GM21423 (cell line): ENCODE data around the gene TP53BP1.
"Not testable (repeated sequence)": the region's sequence is repeated elsewhere in the genome, so short reads cannot be mapped to it uniquely, and the experiment has no call there.

Experiments
- ATAC-seq: cut with Tn5 transposase; IDR thresholded peaks from one replicate; pipeline ENCODE4 v1.9.1; 2021; ENCODE audit warnings: mild to moderate bottlenecking, moderate library complexity; ENCODE audit not compliant: unreplicated experiment

Gene TP53BP1

DNA sequence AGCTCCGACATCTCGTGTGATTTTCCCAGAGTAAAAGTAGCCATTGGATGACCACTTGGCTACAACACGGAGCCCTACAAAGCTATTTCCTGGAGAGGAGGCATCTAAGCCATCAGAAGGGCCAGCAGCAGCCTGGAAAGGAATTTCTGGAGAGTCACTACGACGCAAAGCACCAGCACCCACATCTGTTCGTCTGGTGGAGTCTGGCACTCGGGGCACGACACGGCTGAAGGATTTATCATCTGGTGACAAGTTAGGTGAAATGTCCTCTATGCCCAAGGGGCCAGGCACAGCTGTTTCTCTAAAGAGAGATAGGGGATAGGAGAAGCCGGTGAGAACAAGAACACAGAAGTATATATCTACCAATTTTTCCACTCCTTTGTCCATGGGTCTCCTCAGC lies 72.5 kb downstream of the TP53BP1 start:
- no peak for ATAC-seq

DNA sequence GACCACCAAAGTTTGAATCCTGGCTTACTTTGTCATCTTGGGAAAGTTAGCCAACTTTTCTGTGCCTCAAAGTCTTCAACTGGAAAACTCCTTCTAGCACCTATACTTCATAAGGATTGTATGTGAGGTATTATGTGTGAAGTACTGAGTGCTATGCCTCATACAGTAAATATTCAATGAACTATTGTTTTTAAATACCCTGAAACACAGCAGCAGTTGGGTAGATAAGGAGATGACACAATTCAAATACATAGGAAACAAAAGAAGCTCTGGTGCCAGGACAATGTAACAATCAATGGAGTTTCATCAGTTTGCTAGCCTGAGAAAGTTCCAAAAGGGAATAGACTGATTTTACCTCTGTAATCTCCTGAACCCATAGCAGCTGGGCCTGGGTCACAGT lies 78.8 kb downstream of the TP53BP1 start:
- no peak for ATAC-seq

- no peak for ATAC-seq
These were observed 80.9 kb downstream of the TP53BP1 start for GRCh38 chr15:43412096-43412495.

DNA sequence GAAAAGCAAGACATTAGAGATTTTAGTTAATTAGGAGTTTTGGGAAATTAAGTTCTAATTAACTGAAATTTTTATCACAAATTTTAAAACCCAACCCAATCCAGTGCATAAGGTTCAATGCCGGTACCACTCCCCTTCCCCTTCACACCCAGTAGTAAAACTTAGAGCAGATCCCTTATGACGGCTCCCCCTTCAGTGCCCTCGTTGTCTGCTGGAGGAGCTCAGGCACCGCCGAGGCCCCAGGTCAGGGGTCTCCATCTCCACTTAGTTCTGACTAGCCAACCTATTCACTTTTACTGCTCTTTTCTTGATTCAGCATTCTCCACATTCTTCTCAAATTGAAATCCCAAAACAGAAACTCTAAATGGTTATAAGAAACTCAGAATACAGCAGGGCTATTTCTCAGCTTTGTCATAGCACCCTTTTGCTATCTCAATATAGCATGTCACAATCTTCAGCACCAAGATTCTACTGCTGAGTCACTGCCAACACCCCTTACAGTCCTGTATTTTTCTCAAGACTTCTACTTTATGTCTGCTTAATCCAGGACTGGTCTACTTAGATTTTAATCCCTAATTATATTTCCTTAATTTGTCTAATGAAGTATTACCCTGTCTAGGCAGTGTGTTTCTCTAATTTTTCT lies 82.3 kb downstream of the TP53BP1 start:
- ATAC-seq, result no peak

DNA sequence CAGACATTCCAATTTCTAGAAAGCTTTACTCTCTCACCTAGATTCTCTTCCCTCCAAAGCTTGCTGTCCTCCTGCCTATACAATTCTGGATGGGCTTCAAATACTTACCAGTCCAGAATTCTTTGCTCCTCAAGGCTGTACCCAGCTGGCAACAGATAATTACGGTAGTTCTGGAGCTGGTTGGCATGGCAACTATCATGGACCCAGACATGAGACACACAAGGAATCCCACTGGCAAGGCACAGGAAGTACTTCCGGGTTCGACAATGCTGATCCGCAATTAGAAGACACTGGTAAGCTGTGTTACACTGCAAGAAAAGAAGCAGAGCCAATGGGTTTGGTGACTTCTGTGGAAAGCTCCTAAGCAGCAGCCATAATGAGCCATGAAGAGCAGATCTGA lies 84.2 kb downstream of the TP53BP1 start:
- no peak for ATAC-seq

DNA sequence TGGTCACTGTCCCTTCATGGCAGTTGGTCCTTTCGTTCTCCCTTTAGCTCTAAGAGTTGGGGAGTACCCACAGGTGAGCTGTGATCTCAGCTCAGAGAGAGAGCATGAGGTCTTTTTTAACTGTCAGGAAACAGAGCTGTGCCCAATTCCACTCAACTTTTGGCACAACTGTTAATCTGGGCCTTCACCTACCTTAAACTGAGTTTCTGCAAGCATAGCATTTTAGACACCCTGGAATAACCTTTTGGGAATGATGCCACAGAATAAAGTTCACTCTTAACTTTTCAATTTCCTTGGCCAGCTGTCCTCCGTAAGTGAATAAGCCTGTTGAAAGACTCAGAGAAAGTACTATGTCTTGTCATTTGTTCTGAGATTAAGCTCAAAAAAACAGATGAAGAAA lies 86.1 kb downstream of the TP53BP1 start:
- no peak for ATAC-seq

DNA sequence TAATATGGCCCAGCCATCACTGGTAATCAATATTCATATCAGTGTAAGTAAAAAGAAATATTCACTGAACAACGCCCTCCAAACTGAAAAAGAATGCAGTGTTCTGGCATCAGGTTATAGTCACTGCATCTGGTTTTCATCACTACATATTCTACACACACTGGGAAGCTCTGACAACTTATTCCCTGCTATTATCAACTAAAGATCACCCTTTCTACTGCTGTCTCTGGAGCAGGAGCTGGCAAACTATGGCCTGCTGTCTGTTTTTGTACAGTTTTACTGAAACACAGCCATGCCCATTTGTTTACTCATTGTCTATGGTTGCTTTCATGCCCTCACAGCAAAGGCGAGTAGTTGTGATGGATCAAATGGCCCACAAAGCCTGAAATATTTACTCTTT lies 86.8 kb downstream of the TP53BP1 start:
- ATAC-seq, result no peak

DNA sequence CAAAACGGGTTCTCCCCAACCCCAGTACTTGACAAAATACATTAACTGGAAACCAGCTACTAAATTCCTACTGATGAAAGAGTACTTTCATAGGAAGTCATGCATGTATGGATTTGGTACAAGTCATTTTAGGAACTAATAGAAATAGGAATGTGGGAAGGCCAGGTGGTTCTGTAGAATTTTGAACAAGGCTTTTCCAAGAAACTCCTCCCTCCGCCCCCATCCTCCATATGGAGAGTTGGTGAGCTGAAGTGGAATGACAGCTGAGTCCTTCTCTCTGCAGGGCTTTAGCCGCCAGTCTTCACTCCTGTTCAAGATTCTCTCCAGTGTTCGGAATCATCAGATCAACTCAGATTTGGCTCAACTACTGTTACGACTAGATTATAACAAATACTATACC lies 88.8 kb downstream of the TP53BP1 start:
- no peak for ATAC-seq

- ATAC-seq, result no peak
These were observed 89.3 kb downstream of the TP53BP1 start for GRCh38 chr15:43403616-43404015.

DNA sequence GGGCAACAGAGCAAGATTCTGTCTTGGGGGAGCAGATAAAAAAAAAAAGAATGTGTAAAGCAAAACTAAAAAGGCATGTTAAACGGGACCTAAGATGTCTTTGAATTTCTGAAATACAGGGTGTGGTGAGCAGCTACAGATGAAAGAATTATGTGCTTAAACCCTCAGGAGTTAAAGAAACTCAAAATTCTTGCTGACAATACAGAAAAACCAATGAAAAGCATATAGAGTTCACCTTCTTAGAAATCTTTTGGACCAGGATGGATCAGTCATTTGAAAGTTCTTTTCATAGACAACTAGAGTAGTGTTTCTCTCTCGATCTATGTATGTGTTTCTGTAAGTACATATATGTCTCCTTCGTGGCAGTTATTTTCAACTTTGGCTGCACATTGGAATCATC lies 90.7 kb downstream of the TP53BP1 start:
- ATAC-seq, result no peak

- ATAC-seq, result not testable (repeated sequence)
These were observed 99.4 kb downstream of the TP53BP1 start for GRCh38 chr15:43393592-43393991.

DNA sequence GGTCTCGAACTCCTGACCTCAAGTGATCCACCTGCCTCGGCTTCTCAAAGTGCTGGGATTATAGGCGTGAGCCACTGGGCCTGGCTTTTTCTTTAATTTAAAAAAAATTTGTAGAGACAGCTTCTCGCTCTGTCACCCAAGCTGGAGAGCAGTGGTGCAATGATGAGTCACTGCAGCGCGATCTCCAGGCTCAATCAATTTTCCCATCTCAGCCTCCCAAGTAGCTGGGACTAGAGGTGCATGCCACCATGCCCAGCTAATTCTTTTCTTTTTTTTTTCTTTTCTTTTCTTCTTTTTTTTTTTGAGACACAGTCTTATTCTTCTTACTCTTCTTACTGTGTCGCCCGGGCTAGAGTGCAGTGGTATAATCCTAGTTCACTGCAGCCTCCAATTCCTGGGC lies 102.2 kb downstream of the TP53BP1 start:
- ATAC-seq, result no peak

DNA sequence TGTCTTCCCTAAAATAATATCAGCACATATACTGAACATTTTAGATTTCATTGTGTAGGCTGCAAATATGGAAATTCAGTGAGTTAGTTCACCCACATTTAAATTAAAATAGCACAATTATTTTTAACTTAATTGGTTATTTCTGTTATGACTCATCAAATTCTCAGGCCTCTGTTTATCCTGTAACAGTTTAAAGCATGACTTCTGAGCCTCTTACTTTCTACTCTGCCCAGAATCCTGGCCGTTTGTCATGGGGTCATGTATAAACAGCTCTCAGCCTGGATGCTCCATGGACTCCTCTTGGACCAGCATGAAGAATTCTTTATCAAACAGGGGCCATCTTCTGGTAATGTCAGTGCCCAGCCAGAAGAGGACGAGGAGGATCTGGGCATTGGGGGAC lies 109.9 kb downstream of the TP53BP1 start:
- no peak for ATAC-seq

DNA sequence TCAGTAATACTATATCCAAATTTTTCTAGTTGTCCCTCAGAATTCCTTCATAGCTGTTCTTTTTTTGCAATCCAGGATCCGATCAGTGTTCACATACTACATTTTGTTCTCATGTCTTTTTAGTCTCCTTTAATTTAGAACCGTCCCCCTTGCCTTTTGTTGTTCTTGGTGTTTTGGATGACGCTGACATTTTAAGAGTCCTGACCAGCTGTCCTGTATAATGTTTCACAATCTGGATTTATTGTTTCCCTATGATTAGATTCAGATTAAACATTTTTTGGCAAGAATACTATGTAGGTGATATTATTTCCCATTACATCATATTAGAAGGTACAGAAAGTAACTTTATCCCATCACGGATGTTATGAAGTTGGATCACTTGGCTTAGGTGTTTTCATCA lies 110.6 kb downstream of the TP53BP1 start:
- ATAC-seq, result no peak

- no peak for ATAC-seq
These were observed 114.4 kb downstream of the TP53BP1 start for GRCh38 chr15:43378601-43379000.

GRCh38 chr15:43376017-43376705 lies 116.8 kb downstream of the TP53BP1 start:
- no peak for ATAC-seq

DNA sequence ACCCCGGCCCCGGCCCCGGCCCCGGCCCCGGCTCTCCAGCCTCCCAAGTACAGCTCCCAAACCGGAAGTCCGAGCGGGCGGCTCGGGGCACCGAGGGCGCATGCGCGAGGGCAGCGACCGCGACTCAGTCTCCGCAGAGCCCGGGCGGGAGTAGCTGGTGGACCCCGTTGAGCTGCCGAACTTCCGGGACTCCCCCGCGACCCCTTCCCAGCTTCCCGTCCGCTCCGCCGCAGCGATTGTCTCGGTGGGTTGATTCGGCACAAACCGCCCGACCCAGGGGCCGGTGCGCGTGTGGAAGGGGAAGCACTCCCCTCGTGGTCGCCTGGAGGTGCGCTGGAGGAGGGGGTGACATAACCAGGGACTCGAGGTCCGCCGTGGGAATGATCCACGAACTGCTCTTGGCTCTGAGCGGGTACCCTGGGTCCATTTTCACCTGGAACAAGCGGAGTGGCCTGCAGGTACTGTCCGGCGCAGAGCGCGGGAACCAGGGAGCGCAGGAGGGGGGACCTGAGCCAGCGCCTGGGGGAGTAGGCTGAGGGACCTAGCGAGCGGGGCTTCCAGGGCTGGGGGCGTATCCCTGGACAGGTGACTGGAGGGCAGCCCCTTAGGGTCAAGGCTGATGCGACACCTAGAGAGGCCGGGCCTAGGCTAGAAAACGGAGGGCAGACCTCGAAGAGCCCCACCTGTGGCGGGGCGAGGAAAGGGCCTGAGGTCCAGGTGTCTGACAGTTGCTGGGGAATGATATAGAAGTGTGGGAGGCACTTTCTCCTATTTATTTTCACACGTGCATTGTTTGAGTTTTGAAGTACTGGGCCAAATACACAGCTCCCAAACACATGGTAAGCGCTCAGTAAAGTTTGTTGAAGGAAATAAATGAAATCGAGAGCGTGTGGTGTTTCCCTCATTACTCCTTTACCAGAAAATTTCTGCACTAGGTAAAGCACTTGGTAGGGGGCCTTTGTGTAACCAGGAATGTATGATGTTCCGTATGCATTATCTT lies 121.7 kb downstream of the TP53BP1 start, which contains the start of the genes TUBGCP4 and ZSCAN29:
TUBGCP4 (plus strand) TSS at position 127 of the 1,000 bp plus-strand sequence; CDS start at position 381, 254 bp downstream.
ZSCAN29 (minus strand) TSS at position 69 of the 1,000 bp plus-strand sequence. CDS start 1,130 bp downstream, outside the sequence.
- peak; percentile 77 for ATAC-seq

- ATAC-seq, result peak; percentile 39
These were observed 122.5 kb downstream of the TP53BP1 start for GRCh38 chr15:43370310-43370974.

DNA sequence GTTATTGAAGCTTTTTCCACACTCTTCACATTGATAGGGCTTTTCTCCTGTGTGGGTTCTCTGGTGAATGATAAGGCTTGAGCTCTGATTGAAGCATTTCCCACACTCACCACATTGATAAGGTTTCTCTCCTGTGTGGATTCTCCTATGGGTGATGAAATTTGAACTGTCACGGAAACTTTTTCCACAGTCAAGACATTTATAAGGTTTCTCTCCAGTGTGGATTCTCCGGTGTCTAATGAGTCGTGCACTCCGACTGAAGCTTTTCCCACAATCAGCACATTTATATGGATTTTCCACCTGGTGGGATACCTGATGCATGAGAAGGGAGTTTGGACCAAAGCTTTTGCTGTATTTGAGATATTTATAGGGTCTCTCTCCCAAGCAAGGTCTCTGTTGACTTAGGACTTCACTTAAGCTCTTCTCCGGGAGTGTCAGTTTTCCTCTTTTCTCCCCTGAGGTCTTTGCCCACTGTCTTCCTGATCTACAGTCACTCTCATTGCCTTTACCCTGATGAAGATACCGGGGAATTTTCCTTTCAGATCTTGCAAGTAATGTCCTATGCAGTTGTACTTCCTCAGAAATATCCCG lies 131.5 kb downstream of the TP53BP1 start:
- no peak for ATAC-seq

DNA sequence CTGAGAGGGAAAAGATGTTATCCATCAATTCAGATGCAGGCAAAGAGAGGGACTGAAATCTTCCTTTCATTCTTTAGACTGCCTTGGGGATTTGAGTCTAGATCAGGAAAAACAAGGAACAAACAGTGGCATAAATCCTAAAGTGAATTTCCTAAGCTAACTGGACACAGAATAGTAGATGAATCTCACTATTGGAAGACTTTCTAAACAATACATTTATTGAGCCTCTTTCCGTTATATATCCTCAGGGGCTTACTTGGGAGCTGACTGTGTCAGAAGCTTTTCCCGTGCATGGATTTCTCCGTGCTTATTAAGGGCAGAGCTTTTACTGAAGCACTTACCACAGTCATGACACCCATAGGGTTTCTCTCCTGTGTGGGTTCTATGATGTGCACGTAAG lies 132.1 kb downstream of the TP53BP1 start:
- ATAC-seq, result no peak
